ENCODE results near the gene WSB1. TPM values are rescaled to one million over a fixed set of nuclear protein-coding genes. Genes with fewer than 3 reads are reported as not detected.
A peak's percentile ranks its signal among the peaks of the same experiment; 100 is the strongest.

Gene WSB1
- total and polyA plus RNA-seq, 8 donors = 41.3 to 84.3 (median 53.6) TPM

DNA sequence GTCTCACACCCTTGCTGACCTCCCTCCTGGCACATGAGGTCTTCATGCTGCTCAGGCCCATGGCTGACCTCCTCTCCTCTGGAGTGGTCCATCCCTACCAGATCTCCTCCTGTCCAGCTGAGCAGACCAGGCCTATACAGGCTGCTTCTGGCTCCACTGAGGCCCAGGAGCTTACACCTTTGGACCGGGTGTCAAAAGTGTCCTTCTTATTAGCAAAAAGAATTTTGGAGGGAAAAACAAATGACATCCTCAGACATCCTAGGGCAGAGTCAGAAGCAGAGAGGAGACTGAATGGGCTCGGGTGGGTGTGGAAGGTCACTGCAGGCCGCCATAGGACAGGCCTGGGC, 38.1 kb downstream of the WSB1 start:
- ATAC-seq (no peak), FAIRE-seq (no peak), DNase-seq (no peak)
- Histone ChIP-seq H3K4me3 (no peak overlapping the region), H3K9me3 (no peaks in the 10 kb centered on the region), H3K4me1 (peaks cover 0 to 8% (median 5%) of the 10 kb centered on the region in 3 donors), H3K36me3 (no peaks in the 10 kb centered on the region), H3K27me3 (no peaks in the 10 kb centered on the region), H3K27ac (peak overlapping the region; percentile 67 to 92 (median 87))
- WGBS, 2 donors = 71 to 76% methylated on average over 3 of the region's 3 CpGs
- intact Hi-C loops (cut with DNase I) = loop anchor here in 1 of 3 donors (5.0 kb wide), 1 partner anchor 95 kb away; no protein-coding TSS in a partner anchor
- TF ChIP-seq, protein P1, sequence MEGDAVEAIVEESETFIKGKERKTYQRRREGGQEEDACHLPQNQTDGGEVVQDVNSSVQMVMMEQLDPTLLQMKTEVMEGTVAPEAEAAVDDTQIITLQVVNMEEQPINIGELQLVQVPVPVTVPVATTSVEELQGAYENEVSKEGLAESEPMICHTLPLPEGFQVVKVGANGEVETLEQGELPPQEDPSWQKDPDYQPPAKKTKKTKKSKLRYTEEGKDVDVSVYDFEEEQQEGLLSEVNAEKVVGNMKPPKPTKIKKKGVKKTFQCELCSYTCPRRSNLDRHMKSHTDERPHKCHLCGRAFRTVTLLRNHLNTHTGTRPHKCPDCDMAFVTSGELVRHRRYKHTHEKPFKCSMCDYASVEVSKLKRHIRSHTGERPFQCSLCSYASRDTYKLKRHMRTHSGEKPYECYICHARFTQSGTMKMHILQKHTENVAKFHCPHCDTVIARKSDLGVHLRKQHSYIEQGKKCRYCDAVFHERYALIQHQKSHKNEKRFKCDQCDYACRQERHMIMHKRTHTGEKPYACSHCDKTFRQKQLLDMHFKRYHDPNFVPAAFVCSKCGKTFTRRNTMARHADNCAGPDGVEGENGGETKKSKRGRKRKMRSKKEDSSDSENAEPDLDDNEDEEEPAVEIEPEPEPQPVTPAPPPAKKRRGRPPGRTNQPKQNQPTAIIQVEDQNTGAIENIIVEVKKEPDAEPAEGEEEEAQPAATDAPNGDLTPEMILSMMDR (IDR thresholded peaks at IDR 0.05) = no peak

DNA sequence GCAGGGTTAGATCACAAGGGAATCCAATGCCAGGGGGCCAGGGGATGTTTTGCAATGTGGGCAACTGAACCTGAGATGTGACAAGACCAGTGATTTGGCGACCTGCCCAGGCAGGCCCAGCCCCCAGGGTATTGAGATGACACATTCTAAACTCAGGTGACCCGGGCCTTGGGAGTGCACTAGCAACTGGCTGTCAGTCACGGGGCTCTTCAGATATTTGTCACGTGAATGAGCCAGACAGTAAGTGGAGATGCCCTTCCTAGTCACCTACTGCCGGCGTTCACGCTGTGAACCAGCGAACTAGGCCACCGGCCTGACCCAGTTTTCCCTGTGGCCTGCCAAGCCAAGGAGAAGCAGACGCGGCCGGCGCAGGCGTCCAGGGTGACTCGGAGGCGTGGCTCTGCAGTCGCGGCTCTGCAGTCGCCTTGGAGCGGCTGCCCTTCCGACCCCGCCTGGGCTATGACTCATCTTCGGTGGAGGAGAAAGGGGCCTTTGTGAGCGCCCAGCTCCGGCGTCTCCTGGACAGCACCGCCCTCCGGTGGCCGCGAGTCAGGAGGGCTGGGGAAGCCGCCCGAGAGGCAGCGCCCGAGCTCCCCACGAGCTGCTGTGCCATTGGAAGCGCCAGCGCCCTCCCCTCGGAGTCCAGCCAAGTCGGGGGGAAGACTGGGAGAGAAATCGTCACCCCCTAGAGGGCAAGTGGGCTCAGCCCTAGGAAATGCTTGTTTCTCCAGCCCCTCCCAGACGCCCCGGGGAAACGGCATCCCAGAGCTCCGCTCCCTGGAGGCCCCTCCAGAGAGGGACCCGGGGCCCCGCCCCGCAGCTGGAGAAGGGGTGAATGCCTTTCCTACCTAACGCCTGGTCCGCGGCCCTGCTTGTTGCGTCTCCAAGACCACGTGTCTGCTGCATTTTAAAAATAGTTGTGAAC, 38.8 kb downstream of the WSB1 start:
- H3K4me3 ChIP-seq = peak overlapping the region; percentile 8 to 48 (median 26)
- intact Hi-C loops (cut with DNase I) = loop anchor here in 1 of 3 donors (5.0 kb wide), 1 partner anchor 95 kb away; no protein-coding TSS in a partner anchor
- H3K27ac ChIP-seq = peak overlapping the region; percentile 67 to 92 (median 87)
- peaks cover 0 to 8% (median 5%) of the 10 kb centered on the region in 3 donors for H3K4me1 ChIP-seq
- DNase-seq (peak; percentile 95 to 99 (median 99)), ATAC-seq (peak; percentile 95 to 98 (median 96)), FAIRE-seq (peak; percentile 86)
- TF ChIP-seq, protein P1 (IDR thresholded peaks at IDR 0.05) = peak; percentile 86 to 88 (median 86)
- H3K36me3 ChIP-seq = no peaks in the 10 kb centered on the region
- H3K9me3 ChIP-seq = no peaks in the 10 kb centered on the region
- 0 to 1% methylated on average over 49 to 52 of the region's 52 CpGs for WGBS, 2 donors
- no peaks in the 10 kb centered on the region for H3K27me3 ChIP-seq

DNA sequence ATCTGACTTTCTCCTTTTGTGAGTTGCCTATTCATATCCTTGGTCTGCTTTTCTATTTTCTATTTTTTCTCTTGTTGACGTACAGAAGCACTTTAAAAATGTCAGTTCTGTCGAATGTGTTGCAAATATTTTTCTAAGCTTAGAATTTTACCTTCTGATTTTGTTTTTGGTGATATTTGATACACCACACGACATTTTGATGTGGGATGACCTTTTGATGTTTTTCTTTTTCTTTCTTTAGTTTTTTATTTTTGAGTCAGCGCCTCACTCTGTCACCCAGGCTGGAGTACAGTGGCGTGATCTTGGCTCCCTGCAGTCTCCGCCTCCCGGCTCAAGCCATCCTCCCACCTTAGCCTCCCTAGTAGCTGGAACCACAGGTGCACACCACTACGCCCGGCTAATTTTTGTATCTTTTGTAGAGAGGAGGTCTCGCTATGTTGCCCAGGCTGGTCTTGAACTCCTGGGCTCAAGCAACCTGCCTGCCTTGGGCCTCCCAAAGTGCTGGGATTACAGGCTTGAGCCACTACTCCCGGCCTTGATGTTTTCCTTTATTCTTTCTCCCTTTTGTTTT, 39.6 kb downstream of the WSB1 start:
- H3K9me3 ChIP-seq = no peaks in the 10 kb centered on the region
- TF ChIP-seq, protein P1 (IDR thresholded peaks at IDR 0.05) = no peak
- ATAC-seq (no peak), FAIRE-seq (no peak), DNase-seq (no peak)
- WGBS, 2 donors = 56 to 58% methylated on average over 11 of the region's 11 CpGs
- no peaks in the 10 kb centered on the region for H3K27me3 ChIP-seq
- peak overlapping the region; percentile 8 to 48 (median 26) for H3K4me3 ChIP-seq
- H3K36me3 ChIP-seq = no peaks in the 10 kb centered on the region
- peak overlapping the region; percentile 67 to 92 (median 87) for H3K27ac ChIP-seq
- H3K4me1 ChIP-seq = peaks cover 0 to 8% (median 5%) of the 10 kb centered on the region in 3 donors
- intact Hi-C loops (cut with DNase I) = loop anchor here in 1 of 3 donors (5.0 kb wide), 1 partner anchor 96 kb away; no protein-coding TSS in a partner anchor

DNA sequence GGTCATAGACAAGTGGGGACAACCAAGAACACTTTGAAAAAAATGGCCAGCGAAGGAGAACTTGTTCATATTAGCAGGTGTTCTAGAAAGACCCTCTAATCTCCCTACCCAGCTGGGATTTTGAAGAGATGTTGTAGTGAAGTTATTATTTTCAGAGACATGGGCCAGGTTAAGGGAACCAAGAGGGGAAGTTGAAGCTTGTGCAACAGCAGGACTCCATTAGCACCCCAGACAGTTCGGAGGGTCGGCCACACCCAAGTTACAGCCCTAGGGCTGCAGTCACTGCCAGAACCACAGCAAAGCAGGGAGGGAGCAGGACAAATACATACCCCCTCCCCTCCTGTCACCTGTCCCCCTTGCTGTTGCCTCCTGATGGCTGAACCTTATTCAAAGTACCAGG, 42.3 kb downstream of the WSB1 start:
- Histone ChIP-seq H3K36me3 (no peaks in the 10 kb centered on the region), H3K27me3 (no peaks in the 10 kb centered on the region), H3K4me1 (peaks cover 0 to 8% (median 5%) of the 10 kb centered on the region in 3 donors), H3K27ac (no peak overlapping the region), H3K9me3 (no peaks in the 10 kb centered on the region), H3K4me3 (no peak overlapping the region)
- DNase-seq (no peak), FAIRE-seq (no peak), ATAC-seq (no peak)
- intact Hi-C loops (cut with DNase I) = no loop called here
- WGBS, 2 donors = 92 to 98% methylated on average over 3 of the region's 3 CpGs
- TF ChIP-seq, protein P1 (IDR thresholded peaks at IDR 0.05) = no peak
